Activated T-helper 9 cell treated with anti-CD3 and anti-CD28 coated beads, Interleukin-2, amount 50 U/mL, for 16 hours (primary cell): Measurements from ENCODE around the gene IL5.

ENCODE experiments used
- DNase-seq: peaks from one replicate; pipeline ENCODE4 v3.0.0-alpha.2; 2020; ENCODE audit warnings: low read depth

Gene IL5

GRCh38 chr5:132498686-132499271, 44.5 kb downstream of the IL5 start:
- DNase-seq: no peak

GRCh38 chr5:132498152-132498551, 45.2 kb downstream of the IL5 start:
- DNase-seq: no peak

- DNase-seq: no peak
Measured at GRCh38 chr5:132497488-132497997, 45.8 kb downstream of the IL5 start.

- DNase-seq: peak; percentile 58
Measured at GRCh38 chr5:132496631-132497487, 46.5 kb downstream of the IL5 start.

- DNase-seq: peak; percentile 84
Measured at GRCh38 chr5:132496191-132496630, 47.1 kb downstream of the IL5 start.

- peak; percentile 77 for DNase-seq
Measured at GRCh38 chr5:132495667-132496190, 47.6 kb downstream of the IL5 start.

- DNase-seq: no peak
Measured at GRCh38 chr5:132493821-132494220, 49.5 kb downstream of the IL5 start.

GRCh38 chr5:132493241-132493640, 50.1 kb downstream of the IL5 start:
- DNase-seq: no peak

GRCh38 chr5:132492386-132493125, 50.8 kb downstream of the IL5 start:
- no peak for DNase-seq
